SJCRH30 (cell line): ENCODE data around the gene ZBTB32. TPM values are rescaled to one million over a fixed set of nuclear protein-coding genes. Genes with fewer than 3 reads are reported as not detected.

Experiments
- DNase-seq, 2 experiments: peaks; one replicate each; pipeline ENCODE4 v3.0.0-alpha.2; 2015 to 2020
- H3K27ac ChIP-seq: fragments of 250-450 bp; sonication (Bioruptor Pico); 2 replicates; pipeline ENCODE4 v1.5.1; 2020; ENCODE audit warnings: mild to moderate bottlenecking, moderate library complexity
- H3K27me3 ChIP-seq: fragments of 250-450 bp; sonication (Bioruptor Pico); 2 replicates; pipeline ENCODE4 v1.5.1; 2020; ENCODE audit warnings: mild to moderate bottlenecking, moderate library complexity
- H3K36me3 ChIP-seq: fragments of 250-450 bp; sonication (Bioruptor Pico); 2 replicates; pipeline ENCODE4 v1.5.1; 2020; ENCODE audit warnings: mild to moderate bottlenecking, moderate library complexity
- H3K4me1 ChIP-seq: fragments of 250-450 bp; sonication (Bioruptor Pico); 2 replicates; pipeline ENCODE4 v1.5.1; 2020; ENCODE audit warnings: mild to moderate bottlenecking, moderate library complexity
- H3K4me3 ChIP-seq: fragments of 250-450 bp; sonication (Bioruptor Pico); 2 replicates; pipeline ENCODE4 v1.5.1; 2020; ENCODE audit warnings: mild to moderate bottlenecking, moderate library complexity
- H3K9me3 ChIP-seq: fragments of 250-450 bp; sonication (Bioruptor Pico); replicated peaks from 2 replicates; pipeline ENCODE4 v1.5.1; 2020; ENCODE audit warnings: mild to moderate bottlenecking, moderate library complexity
- total RNA-seq: library from RNA; depleted of rRNA; stranded (reverse); fragments of >200 nt; shearing (Covaris generic); gene quantifications from 2 replicates; pipeline ENCODE4 v1.2.3, GENCODE V29; 2014

ZBTB32 gene
- total RNA-seq, 1 experiment from 2014 or later, result not detected

DNA sequence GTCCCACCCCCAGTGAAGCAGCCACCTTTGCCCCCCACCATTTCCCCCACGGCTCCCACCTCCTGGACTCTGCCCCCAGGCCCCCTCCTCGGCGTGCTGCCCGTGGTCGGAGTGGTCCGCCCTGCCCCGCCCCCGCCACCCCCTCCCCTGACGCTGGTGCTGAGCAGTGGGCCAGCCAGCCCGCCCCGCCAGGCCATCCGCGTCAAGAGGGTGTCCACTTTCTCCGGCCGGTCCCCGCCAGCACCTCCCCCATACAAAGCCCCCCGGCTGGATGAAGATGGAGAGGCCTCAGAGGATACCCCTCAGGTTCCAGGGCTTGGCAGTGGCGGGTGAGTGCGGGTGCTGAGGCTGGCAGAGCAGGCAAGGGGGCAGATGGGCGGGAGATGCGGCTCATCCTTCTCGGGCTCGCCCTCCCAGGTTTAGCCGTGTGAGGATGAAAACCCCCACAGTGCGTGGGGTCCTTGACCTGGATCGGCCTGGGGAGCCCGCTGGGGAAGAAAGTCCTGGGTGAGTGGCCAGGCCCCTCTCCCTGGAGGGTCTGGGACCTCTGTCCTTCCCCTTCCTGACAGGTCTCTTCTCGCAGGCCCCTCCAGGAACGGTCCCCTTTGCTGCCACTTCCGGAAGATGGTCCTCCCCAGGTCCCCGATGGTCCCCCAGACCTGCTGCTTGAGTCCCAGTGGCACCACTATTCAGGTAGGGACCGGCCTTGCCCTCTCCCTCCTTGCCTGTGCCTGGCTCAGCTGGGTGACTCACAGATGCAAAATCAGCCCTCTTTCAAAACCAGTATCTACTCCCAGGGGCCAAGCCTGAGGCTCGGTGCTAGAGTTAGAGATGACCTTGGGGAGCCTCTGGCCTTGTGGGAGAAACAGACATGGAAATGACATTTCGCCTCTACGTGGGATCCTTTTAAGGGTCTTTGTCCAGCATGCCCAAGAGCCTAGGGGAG lies 29.1 kb downstream of the ZBTB32 start:
- no peaks in the 10 kb centered on the region for H3K9me3 ChIP-seq

DNA sequence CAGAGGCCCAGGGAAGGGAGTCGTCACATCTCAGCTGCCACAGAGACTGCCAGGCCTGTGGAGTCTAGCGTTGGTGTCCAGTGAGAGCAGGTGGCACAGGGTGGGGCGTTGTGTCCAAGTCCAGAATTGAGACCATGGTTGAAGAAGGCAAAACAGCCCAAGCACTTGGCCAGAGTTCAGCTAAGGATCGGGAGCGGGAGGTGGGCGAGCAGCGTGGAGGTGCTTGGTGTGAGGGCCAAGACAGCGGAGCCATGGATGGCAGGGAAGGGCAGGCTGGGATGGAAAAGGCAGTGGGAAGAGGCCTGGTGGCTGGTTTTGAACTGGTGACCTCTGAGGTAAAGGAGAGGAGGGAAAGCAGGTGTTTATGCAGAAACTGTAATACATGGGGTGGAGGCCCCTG lies 29.9 kb downstream of the ZBTB32 start:
- no peak overlapping the region for H3K4me3 ChIP-seq
- H3K27me3 ChIP-seq, result no peaks in the 10 kb centered on the region
- no peaks in the 10 kb centered on the region for H3K9me3 ChIP-seq
- H3K27ac ChIP-seq, result no peak overlapping the region
- H3K36me3 ChIP-seq, result peaks cover 70% of the 10 kb centered on the region
- no peaks in the 10 kb centered on the region for H3K4me1 ChIP-seq
- DNase-seq, result no peak

More for the DNA sequence above, 29.1 kb downstream of the ZBTB32 start:
- H3K4me3 ChIP-seq, result no peak overlapping the region
- H3K27me3 ChIP-seq, result no peaks in the 10 kb centered on the region
- H3K4me1 ChIP-seq, result no peaks in the 10 kb centered on the region
- no peak for DNase-seq
- H3K27ac ChIP-seq, result no peak overlapping the region
- H3K36me3 ChIP-seq, result peaks cover 74% of the 10 kb centered on the region

DNA sequence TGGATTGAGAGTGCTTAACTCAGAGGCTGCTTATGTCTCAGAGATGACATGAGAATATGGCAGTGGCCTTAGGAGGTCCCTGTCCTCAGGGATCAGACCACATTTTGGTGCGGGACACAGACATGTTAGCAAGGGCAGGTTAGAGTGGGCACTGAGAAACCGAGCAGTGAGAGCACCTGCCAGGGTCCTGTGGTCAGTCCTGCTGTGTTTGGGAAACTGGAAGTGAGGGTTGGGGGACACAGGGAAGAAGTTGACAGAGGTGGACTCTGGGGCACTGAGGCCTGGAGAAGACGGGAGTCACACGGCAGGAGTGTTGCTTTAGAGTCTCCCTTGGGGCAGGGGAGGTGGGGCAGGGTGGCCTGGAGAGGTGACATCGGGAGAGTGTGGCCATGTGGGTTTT lies 30.5 kb downstream of the ZBTB32 start:
- H3K36me3 ChIP-seq, result peaks cover 64% of the 10 kb centered on the region

GRCh38 chr19:35736913-35737886 lies 32.8 kb downstream of the ZBTB32 start:
- Histone ChIP-seq H3K36me3 (peaks cover 41% of the 10 kb centered on the region), H3K9me3 (no peaks in the 10 kb centered on the region), H3K4me3 (no peak overlapping the region)

More for the DNA sequence above, 30.5 kb downstream of the ZBTB32 start:
- Histone ChIP-seq H3K9me3 (no peaks in the 10 kb centered on the region), H3K27me3 (no peaks in the 10 kb centered on the region), H3K4me1 (no peaks in the 10 kb centered on the region), H3K4me3 (no peak overlapping the region), H3K27ac (no peak overlapping the region)
- DNase-seq, result no peak

DNA sequence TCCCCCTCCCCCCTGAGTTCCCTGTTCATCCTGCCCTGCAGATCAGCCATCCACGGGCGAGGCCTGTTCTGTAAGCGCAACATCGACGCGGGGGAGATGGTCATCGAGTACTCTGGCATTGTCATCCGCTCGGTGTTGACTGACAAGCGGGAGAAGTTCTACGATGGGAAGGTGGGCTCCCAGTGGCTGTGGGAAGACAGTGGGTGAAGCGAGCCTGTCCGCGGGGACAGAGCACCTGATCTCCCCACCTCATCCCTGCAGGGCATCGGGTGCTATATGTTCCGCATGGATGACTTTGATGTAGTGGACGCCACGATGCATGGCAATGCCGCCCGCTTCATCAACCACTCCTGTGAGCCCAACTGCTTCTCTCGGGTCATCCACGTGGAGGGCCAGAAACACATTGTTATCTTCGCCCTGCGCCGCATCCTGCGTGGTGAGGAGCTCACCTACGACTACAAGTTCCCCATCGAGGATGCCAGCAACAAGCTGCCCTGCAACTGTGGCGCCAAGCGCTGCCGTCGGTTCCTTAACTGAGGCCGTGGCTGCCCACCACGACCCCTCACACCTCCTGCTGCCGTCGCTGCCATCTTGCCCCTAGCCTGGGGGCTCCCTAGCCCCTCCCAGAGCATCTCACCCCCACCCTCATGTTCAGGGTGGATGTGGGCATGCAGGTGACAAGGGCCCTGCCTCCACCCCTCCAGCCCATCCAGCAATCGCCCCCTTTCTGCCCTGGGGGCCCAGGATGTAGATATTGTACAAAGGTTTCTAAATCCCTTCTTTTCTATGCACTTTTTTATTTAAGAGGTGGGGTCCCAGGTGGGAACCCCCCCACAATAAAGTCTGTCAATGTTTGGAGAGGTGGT lies 33.9 kb downstream of the ZBTB32 start:
- peaks cover 36% of the 10 kb centered on the region for H3K36me3 ChIP-seq

More at GRCh38 chr19:35736913-35737886, 32.8 kb downstream of the ZBTB32 start:
- H3K27ac ChIP-seq, result no peak overlapping the region
- H3K27me3 ChIP-seq, result no peaks in the 10 kb centered on the region
- no peaks in the 10 kb centered on the region for H3K4me1 ChIP-seq
- DNase-seq, result no peak

DNA sequence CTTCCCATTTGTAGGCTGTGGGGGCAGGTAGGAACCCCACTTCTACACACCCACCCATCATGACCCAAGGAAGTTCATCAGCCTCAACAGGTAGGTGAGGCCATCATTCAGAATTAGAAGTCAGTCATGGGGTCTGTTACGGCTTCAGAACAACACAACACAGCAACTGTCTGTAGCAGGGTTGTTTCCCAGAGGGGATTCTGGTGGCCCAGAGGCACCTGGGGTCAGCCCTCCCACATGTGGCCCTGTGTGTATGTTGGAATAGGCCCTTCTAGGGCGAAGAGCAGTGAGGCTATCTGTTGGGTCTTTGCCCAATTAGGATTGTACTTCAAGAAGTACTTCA lies 34.5 kb downstream of the ZBTB32 start:
- Histone ChIP-seq H3K4me1 (no peaks in the 10 kb centered on the region), H3K27ac (no peak overlapping the region), H3K36me3 (peaks cover 31% of the 10 kb centered on the region), H3K4me3 (no peak overlapping the region), H3K9me3 (no peaks in the 10 kb centered on the region), H3K27me3 (no peaks in the 10 kb centered on the region)
- DNase-seq, result no peak

More for the DNA sequence above, 33.9 kb downstream of the ZBTB32 start:
- no peak overlapping the region for H3K4me3 ChIP-seq
- H3K9me3 ChIP-seq, result no peaks in the 10 kb centered on the region
- H3K27ac ChIP-seq, result no peak overlapping the region
- no peaks in the 10 kb centered on the region for H3K27me3 ChIP-seq
- no peaks in the 10 kb centered on the region for H3K4me1 ChIP-seq
- no peak for DNase-seq

- H3K4me1 ChIP-seq, result no peaks in the 10 kb centered on the region
- no peaks in the 10 kb centered on the region for H3K9me3 ChIP-seq
- H3K4me3 ChIP-seq, result peak overlapping the region; percentile 63
- H3K27me3 ChIP-seq, result no peaks in the 10 kb centered on the region
- peak in 1 of 2 experiments; percentile 28 for DNase-seq
- H3K27ac ChIP-seq, result no peak overlapping the region
- H3K36me3 ChIP-seq, result peaks cover 25% of the 10 kb centered on the region
Observed at GRCh38 chr19:35739275-35740107, 35.1 kb downstream of the ZBTB32 start.

GRCh38 chr19:35740108-35740422 lies 35.7 kb downstream of the ZBTB32 start:
- Histone ChIP-seq H3K36me3 (peaks cover 20% of the 10 kb centered on the region), H3K4me1 (no peaks in the 10 kb centered on the region), H3K4me3 (peak overlapping the region; percentile 63), H3K9me3 (no peaks in the 10 kb centered on the region), H3K27me3 (no peaks in the 10 kb centered on the region), H3K27ac (no peak overlapping the region; the same call in 1 of the 2 replicates)
- DNase-seq, result no peak

GRCh38 chr19:35740423-35741202 lies 36.3 kb downstream of the ZBTB32 start:
- peaks cover 16% of the 10 kb centered on the region for H3K36me3 ChIP-seq
- peak overlapping the region; percentile 63 for H3K27ac ChIP-seq
- DNase-seq, result peak; percentile 99
- peak overlapping the region; percentile 63 for H3K4me3 ChIP-seq
- no peaks in the 10 kb centered on the region for H3K27me3 ChIP-seq
- no peaks in the 10 kb centered on the region for H3K9me3 ChIP-seq
- H3K4me1 ChIP-seq, result no peaks in the 10 kb centered on the region

GRCh38 chr19:35741203-35741515 lies 36.8 kb downstream of the ZBTB32 start:
- H3K4me1 ChIP-seq, result 0 out of 2 replicates have a peak, but pooled peaks cover under 1% of the 10 kb centered on the region
- H3K4me3 ChIP-seq, result peak overlapping the region; percentile 63
- no peaks in the 10 kb centered on the region for H3K27me3 ChIP-seq
- H3K9me3 ChIP-seq, result no peaks in the 10 kb centered on the region
- peaks cover 13% of the 10 kb centered on the region; the same call in 1 of the 2 replicates for H3K36me3 ChIP-seq
- H3K27ac ChIP-seq, result peak overlapping the region; percentile 63
- no peak for DNase-seq

- no peaks in the 10 kb centered on the region for H3K9me3 ChIP-seq
- peak within 1 kb of the TSS; percentile 63; the same call in 1 of the 2 replicates for H3K27ac ChIP-seq
- peaks cover 6% of the 10 kb centered on the region; the same call in 1 of the 2 replicates for H3K36me3 ChIP-seq
- H3K27me3 ChIP-seq, result no peaks in the 10 kb centered on the region
- peak within 1 kb of the TSS; percentile 63 for H3K4me3 ChIP-seq
- H3K4me1 ChIP-seq, result 0 out of 2 replicates have a peak, but pooled peaks cover 2% of the 10 kb centered on the region
- no peak for DNase-seq
Observed at GRCh38 chr19:35742121-35742724, 37.9 kb downstream of the ZBTB32 start, which contains the start of gene IGFLR1. IGFLR1 (minus strand) TSS chr19:35742452; CDS start chr19:35741180, 1,272 bp downstream.

DNA sequence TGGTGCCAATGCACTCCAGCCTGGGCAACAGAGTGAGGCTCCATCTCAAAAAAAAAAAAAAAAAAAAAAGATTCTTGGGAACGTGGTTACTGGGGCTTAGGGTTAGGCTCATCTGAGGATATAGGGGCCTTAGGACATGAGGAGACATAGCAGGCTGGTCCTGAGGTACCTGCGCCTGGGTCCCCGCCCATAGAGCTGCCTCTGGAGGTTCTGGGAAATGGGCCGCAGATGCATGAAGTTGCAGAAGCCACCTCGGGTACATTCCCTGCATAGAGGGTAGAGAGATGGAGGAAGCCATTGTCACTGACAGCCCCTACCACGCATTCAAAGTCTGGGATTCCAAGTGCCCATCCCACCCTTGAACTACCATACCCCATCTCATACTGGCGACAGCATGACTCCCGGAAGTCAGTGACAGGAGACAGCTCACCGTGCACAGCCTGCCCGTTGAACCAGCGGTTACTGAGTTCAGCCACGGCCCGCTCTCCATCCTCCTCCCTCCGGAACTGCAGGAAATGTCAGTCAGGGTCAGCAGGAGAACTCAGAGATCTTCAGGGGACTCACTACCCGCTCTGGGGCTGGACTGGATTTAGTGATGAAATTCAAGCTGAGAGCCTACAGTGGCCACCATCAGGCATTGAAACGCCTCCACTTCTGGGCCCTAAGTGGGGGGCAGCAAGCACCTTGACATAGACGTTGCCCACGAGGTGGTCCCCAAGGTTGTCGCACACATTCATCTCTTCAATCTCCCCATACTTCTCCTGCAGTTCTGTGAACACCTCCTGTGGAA lies 39.5 kb downstream of the ZBTB32 start:
- Histone ChIP-seq H3K27ac (no peak overlapping the region), H3K27me3 (no peaks in the 10 kb centered on the region), H3K36me3 (peaks cover under 1% of the 10 kb centered on the region; the same call in 1 of the 2 replicates), H3K4me3 (no peak overlapping the region), H3K4me1 (0 out of 2 replicates have a peak, but pooled peaks cover 2% of the 10 kb centered on the region), H3K9me3 (no peaks in the 10 kb centered on the region)
- no peak for DNase-seq
